HG02588 (cell line): ENCODE results near the gene SGPL1.
"Not testable (repeated sequence)": the region's sequence is repeated elsewhere in the genome, so short reads cannot be mapped to it uniquely, and the experiment has no call there.

Experiments used
- ATAC-seq: cut with Tn5 transposase; IDR thresholded peaks from one replicate; pipeline ENCODE4 v1.9.1; 2021; ENCODE audit warnings: mild to moderate bottlenecking, moderate library complexity; ENCODE audit not compliant: unreplicated experiment

SGPL1 gene

DNA sequence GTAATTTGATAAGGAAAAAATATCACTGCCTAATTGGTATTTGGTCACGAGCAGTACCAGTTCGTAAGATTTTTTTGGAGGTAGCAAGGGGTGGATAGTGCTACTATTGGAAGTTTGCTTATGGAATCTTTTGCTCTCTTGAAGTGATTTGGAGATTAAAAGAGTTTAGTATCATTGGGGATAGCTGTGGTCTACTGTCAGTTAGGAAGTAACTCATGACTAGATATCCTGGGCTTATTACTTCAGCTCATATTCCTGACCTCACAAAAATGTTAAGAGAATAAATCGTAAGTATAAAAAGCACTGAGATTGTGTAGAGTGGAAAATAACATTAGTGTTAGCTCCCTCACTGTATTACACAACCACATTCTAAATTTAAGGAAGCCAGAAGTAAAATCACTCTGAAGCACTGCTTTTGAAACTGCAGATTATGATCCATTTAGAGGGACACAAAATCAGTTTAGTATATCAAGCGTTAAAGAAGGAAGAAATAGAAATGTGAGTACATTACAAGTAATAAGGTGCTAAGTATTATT is 22.6 kb downstream of the SGPL1 start:
- ATAC-seq, result no peak

DNA sequence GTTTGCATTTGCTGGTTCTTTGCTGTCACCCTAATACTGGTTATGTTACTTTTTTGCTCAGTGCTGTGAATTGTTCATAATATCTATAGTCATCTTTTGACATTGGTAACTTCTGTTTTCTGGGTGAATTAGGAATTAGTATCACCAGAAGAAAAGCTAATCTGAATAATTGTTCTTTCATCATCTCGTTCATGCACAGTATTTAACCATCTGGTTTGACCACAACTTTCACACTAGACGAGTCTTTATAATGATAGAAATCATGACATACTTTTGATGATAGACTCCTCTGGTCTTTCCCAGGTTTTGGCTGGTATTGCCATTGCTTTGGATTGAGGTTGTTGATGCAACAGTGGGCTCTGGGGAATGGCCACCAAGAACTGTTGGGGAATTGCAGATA is 25.1 kb downstream of the SGPL1 start:
- ATAC-seq, result no peak

DNA sequence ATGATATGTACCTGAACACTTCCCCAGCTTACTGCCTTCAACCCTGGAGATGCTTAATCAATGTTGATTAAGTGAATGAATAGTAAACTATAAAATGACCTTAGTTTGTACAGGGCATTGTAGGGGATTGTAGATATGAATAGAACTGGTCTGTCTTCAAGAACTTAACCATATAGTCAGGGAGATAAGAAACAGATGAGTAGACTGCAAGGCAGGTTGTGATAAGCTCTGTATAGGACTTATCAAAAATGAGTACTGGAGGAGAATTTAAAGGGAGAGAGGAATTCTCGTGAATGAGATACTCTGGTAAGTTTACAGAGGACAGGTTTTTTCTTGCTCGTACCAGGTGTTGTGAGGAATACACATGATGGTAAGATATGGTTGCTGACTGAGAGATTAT is 27.6 kb downstream of the SGPL1 start:
- no peak for ATAC-seq

DNA sequence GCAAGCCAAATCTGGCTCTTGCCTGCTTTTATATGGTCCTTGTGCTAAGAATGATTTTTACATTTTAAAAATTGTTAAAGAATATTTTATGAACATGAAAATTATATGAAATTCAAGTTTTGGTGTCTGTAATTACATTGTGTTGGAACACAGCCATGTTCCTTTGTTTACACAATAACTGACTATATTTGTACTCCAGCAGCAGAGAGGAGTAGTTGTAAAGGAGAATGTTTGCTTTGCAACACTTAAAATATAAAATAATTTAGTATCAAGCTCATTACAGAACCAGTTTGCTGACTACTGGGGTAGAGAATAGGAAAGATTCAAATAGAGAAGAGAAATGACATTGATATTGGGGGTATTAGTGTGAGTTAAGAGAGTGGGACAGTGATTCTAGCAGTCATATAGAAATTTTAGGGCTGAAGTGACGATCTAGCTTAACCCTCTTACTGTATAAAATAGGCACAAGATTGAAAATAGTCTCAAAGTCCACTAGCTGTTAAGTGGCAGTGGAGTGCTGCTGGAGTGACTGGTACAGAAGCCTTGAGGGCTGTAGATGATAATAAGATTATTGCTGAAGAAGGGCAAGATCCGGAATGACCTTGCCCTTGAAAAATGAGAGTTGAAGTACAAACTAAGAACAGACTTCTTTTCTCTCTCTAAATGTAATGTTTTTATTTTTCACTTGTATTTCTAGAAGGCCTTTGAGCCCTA is 28.2 kb downstream of the SGPL1 start:
- ATAC-seq, result no peak

DNA sequence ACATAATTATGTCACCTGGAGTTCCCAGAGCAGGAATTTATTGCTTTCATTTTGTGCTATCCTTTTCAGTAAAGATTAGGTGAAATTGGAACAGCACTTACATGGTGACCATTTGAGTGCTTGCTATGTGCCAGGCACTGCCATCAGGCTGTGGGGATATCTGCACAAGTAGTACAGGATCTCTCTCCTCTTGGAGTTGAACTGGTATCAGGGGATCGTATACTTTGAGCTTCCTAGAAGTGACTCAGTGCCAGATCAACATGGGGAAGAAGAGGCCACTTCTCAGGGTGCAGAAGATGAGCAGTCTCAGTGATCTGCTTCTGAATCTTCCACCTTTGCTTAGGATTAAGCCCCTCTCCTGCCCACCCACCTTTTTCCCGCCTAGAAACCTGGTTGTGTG is 29.5 kb downstream of the SGPL1 start:
- no peak for ATAC-seq

DNA sequence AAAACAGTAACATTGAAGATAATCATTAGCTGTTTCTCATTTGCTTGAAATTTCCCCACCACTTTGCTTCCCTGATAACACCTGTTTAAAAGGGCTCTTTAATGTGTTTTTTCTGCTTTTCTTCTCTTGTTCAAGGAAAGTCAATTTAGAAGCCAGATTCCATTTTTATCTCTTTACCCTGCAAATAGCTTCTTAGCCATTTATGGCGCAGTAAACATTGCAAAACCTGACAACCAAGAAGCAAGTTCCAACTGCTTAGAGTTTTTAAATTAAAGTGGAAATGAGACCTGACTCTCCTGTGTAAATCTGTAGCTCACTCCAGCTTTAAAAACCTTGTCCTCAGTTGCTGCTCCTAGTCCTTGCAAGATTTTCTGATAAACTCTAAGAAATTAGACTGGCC is 30.1 kb downstream of the SGPL1 start:
- ATAC-seq, result no peak

DNA sequence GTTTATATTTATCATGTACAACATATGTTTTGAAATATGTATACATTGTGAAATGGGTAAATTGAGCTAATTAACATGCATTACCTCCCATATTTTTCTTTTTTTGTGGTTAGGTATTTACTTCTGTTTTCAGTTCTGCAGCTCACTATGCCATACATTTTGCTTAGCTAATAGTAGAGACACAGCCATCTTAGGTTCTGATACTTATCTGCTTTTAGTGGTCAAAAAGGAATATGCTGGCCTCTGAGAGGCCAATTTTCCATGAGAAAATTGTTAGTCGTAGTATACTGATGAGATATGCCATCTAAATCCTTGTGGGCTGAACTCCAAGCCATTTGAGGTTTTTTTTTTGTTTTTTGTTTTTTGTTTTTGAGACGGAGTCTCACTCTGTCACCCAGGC is 31.0 kb downstream of the SGPL1 start:
- ATAC-seq, result no peak

DNA sequence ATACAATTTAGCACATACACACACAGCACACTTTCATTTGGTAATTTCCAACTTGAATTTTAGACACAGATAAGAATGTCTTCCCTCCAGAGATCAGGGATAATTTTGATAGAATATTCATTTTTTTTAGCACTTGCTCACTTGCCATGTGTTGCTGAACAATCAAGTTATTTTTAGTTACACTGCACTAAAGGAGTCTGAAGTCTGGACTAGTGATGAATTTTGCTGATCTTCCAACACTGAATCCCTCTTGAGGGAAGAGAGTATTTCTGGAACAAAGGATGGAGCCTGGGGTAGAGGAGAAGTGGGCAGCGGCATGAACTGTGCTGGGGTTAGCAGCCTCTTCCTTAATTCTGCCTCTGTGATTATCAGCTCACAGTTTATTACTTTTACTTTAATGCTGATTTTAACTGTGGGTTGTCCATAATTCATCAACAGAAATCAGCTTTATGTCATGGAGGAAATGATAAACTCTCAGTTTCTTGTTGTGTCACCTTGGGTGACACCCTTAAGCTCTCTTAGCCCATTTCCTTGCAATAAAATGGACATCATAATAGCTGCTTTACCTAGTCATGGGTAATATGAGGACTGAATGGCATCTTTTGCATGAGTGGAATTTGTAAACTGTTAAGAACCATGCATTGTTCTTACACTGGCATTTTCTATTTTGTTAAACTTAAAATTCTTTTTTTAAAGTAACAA is 32.1 kb downstream of the SGPL1 start:
- no peak for ATAC-seq

DNA sequence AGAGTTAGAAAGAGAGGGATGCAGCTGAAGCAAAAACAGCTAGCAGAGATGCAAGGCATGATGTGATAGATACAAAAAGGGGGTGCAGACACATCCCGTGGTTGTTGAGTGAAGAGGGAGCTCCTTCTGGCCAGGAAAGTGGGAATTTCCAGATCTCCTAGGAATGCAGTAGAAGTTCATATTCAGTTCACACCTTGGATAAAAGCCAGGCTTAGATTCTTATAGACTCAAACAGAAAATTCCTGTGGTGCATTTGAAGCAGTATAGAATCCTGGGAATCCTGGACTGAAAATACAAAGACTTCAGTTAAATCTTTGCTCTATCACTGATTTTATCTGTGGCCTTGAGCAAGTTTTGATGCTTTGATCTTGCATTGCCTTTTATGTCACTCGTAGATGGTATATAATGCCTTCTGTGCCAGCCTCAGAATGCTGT is 33.9 kb downstream of the SGPL1 start:
- no peak for ATAC-seq

DNA sequence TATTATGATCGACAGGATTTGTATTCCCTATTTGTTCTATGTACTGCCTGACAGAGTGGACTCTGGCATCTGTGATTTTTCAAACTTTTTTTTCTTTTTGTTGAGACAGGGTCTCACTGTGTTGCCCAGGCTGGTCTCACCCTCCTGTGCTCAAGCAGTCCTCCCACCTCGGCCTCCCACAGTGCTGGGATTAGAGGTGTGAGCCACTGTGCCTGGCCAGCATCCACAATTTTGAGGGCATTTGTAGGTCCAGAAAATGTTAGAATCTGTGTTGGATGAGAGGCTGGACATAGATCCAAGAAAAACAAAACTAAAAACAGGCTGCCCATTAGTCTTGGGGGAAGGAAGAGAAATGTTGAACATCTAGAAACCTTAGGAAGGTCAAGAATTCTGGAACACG is 34.3 kb downstream of the SGPL1 start:
- ATAC-seq, result no peak

DNA sequence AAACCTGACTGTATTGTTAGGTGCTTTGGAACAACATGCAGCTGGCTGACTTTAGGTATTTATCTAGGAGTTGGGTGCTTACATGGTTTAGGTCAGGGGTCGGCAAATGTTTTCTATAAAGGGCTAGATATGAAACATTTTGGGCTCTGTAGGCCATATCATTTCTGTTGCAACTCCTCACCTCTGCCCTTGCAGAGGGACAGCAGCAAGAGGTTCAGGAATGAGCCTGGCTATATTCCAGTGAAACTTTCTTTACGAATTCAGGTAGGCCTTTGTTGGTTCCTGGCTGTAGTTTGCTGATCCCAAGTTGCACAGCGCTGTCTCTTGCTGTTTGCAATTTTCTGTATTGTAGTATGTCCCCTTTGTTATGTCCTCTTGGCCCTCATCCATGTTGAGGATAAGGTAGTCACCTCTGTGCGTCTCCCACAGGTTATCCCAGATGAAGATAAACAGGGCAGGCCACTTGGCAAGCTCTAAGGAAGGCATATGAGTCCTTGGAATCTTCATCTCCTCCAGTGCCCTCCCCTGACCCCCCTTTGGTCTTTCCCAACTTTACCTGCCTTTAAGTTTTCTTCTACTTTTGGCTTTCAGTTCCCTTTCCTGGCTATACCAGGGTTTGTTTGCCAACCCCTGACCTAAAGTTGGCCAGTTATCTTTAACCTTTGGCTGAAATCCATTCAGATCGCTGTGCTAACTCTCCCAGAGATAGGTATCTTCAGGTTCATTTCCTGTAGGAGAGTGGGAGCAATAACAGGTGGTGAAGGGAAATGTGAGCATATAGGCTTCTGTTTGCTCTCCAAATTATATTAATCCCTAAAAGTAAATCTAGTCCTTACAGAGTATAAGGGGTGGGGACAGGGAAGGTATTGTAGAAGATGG is 36.1 kb downstream of the SGPL1 start:
- no peak for ATAC-seq

DNA sequence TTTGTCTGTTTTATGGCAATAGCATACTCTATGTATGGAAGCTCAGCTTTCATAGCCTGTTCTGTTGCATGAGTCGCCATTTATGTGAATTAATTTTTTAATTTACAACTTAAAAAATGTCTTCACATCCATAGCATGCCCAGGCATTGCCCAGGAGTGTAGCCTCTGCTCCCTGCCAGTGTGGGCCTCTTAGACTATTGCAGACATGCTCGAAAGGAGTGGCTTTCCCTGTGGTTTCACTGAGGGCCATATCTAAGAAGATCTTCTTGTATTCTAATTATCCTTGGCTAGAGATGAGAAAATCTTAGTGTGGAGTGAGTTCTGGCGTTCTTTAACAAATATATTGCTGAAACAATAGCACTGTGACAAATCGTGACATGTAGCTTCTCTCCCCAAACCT is 37.3 kb downstream of the SGPL1 start:
- ATAC-seq, result no peak

DNA sequence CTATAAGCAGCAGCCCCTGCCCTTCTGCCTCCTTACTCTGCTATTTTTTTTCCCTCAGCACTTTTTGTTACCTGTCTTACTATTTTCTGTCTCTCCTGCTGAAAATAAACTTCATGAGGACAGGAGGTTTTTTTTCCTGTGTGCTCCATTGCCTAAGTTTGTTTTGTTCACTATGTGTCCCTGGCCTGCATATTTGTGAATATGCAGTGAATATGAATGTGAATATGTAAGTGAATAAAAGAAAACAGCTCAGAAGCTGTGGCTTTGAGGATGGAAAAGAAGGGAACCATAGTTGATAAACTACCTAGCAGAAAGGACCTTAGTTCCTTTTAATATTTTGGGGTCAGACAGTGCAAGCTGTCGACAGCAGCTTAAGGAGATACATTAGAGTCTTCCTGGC is 37.7 kb downstream of the SGPL1 start:
- ATAC-seq, result no peak

DNA sequence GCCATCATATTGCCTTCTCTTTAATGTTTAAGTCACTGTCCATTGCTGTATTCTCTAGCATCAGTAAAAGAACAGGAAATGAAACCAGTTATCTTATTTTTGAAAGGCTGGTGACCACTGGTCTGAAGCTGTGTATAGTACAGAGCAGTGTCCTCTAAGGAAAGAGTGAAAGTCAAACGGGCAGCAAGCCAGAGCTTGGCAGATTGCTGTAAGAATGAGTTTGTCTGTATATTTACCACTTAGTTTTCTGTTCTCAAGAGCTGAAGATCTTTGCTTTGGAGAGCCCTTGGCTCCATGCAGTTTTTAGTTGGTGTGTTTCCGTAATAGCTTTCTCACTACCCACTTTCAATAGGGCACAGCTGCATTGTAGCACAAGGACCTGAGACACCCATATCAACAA is 40.7 kb downstream of the SGPL1 start:
- no peak for ATAC-seq

DNA sequence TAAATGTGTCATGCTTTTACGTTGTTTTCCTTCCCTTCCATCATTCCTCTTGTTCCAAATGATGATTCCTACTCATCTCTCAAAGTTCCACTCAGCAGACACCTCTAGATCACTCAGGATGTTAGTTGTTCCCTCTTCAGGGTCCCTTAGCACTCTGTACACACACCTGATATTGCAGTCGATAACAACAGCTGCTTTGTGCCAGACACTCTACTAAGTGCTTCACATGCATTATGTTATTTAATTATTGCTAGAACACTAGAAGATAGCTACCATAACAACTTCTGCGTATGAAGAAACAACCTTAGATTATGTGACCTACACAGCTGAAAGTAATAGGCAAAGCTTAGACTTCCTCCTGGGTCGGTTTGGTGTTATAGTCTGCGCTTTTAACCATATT is 43.0 kb downstream of the SGPL1 start:
- ATAC-seq, result no peak

DNA sequence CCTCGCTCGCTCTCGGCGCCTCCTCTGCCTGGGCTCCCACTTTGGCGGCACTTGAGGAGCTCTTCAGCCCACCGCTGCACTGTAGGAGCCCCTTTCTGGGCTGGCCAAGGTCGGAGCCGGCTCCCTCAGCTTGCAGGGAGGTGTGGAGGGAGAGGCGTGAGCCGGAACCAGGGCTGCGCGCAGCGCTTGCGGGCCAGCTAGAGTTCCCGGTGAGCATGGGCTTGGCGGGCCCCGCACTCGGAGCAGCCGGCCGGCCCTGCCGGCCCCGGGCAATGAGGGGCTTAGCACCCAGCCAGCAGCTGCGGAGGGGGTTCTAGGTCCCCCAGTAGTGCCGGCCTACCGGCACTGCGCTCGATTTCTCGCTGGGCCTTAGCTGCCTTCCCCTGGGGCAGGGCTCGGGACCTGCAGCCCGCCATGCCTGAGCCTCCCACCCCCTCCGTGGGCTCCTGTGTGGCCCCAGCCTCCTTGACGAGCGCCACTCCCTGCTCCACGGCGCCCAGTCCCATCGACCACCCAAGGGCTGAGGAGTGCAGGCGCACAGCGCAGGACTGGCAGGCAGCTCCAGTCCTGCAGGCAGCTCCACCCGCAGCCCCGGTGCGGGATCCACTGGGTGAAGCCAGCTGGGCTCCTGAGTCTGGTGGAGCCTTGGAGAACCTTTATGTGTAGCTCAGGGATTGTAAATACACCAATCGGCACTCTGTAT is 45.9 kb downstream of the SGPL1 start:
- ATAC-seq, result not testable (repeated sequence)

DNA sequence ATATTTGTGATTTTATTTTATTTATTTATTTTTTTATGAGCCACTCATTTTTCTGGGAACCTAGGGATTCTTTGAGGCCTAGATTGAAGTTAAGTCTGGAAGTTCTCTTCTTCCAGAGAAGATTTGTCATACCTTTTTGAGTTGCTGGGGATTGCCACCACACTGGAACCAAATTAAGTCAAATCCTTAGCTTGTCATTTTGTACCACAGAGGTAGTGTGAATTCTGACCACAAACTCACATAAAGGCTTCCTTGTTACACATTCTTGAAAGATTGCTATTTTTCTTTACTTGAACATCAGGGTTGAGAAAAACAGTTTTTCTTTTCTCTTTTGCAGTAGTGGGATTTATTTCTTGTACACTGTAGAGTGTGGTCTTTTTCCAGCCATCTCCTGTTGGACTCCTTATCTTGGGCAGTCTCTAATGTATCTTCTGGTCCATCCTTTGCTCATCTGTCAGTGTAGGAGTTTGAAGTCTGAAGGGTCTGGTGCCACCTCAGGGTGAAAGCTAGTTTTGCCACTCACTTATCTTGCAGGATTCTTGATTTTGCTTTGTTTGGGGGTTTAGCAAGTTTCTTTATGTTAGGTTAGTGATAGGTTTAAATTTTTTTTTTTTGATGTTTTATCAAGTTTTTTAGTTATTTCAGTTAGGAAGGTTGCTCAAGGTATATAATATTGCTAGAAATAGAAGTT is 47.9 kb downstream of the SGPL1 start:
- no peak for ATAC-seq

DNA sequence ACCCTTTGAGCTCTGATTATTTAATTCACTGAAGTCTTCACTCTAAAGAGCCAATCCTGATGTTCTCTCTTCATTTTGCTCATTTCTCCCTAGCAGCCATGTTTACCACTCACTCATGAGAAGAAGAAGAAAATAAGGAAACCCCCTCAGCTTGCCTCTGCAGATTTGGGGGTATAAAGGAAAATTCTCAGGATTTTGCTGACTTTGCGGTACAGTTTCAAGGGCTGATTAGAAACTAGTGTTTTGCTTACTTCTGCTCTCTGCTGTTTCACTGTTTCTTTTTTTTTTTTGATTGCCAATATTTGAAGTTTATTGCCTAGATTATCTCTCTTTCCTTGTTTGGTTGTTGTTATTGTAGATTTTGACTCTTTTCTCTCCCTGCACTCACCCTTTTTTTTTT is 49.2 kb downstream of the SGPL1 start:
- ATAC-seq, result no peak

DNA sequence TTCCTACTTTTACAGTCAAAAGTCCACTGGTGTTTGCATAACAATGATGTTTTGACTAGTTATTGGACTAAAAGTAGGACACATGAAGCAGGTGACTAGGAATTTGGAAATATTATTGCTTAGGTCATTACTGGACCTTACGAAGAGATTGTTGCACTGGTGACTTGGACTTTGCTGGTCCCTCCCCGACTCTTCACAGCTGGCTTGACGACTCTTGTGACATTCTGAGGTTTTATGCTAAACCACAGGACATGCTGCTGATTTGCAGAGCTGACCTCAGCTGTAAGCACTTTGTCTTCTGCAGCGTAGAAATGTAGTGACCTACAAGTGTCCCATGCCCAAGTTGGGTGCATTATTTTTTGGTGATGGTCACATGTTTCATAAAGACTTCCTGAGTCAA is 50.7 kb downstream of the SGPL1 start:
- no peak for ATAC-seq

DNA sequence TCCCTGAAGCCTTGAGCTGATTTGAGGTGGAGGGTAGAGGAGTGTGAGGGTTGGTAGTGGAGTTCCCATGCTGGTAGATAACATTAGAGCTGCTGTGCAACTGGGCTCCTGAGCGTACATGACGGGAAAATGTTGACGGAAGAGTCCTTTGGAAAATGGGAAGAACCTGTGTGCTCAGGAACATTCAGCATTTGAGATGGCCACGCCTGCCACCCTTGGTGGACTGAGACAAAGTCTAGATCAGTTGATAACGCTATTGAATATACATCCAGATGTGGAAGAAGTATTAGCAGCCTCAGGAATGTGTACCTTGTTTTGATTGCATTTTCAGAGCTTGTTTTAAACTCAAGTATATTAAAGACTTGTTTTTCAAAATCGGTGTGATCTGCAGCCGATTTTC is 56.5 kb downstream of the SGPL1 start:
- no peak for ATAC-seq
